HG03439 (cell line): ENCODE measurements around the gene MADCAM1.
A peak's percentile ranks its signal among the peaks of the same experiment; 100 is the strongest.

Experiments used
- ATAC-seq: cut with Tn5 transposase; IDR thresholded peaks from one replicate; pipeline ENCODE4 v1.9.1; 2021; ENCODE audit warnings: mild to moderate bottlenecking, moderate library complexity; ENCODE audit not compliant: unreplicated experiment

MADCAM1 gene

GRCh38 chr19:488505-489417 lies 7.5 kb upstream of the MADCAM1 start:
- peak; percentile 76 for ATAC-seq

GRCh38 chr19:489418-490196 lies 6.7 kb upstream of the MADCAM1 start:
- no peak for ATAC-seq

DNA sequence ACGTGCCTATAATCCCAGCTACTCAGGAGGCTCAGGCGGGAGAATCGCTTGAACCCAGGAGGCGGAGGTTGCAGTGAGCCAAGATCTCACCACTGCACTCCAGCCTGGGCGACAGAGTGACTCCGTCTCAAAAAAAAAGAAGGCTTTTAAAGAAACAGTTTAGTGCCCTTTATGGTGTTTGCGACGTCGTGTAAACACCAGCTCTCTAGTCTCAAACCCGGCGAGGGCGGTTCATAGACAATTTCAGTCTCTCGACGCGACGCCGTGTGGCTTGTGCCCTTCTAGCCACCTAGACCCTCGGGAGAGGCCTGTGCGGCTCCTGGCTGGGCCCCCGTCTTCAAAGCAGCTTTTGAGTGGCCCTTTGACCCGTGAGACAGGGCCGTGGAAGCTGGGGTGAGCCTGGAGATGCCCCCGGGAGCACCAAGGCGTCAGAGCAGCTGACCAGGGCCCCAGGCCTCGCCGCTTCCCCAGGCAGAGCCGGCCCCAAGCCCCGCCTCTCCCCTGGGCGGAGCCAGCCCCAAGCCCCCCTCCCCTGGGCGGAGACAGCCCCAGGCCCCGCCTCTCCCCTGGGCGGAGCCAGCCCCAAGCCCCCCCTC lies 5.0 kb upstream of the MADCAM1 start:
- ATAC-seq = no peak

DNA sequence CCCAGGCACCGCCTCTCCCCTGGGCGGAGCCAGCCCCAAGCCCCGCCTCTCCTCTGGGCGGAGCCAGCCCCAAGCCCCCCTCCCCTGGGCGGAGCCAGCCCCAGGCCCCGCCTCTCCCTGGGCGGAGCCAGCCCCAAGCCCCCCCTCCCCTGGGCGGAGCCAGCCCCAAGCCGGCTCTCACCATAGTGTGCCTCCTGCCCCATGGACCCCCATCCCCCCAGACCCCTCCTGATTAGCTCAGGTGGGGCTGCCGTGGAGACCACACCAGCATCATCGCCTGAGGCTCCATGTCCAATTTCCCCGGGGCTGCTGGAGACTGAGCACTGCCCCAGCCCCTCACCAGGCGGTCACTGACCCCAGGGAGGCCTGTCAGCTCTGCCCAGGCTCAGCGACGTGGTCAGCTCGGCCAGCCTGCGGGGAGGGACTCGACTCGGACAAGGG lies 4.2 kb upstream of the MADCAM1 start:
- no peak for ATAC-seq

- ATAC-seq = no peak
Observed at GRCh38 chr19:493391-494170, 2.7 kb upstream of the MADCAM1 start.

DNA sequence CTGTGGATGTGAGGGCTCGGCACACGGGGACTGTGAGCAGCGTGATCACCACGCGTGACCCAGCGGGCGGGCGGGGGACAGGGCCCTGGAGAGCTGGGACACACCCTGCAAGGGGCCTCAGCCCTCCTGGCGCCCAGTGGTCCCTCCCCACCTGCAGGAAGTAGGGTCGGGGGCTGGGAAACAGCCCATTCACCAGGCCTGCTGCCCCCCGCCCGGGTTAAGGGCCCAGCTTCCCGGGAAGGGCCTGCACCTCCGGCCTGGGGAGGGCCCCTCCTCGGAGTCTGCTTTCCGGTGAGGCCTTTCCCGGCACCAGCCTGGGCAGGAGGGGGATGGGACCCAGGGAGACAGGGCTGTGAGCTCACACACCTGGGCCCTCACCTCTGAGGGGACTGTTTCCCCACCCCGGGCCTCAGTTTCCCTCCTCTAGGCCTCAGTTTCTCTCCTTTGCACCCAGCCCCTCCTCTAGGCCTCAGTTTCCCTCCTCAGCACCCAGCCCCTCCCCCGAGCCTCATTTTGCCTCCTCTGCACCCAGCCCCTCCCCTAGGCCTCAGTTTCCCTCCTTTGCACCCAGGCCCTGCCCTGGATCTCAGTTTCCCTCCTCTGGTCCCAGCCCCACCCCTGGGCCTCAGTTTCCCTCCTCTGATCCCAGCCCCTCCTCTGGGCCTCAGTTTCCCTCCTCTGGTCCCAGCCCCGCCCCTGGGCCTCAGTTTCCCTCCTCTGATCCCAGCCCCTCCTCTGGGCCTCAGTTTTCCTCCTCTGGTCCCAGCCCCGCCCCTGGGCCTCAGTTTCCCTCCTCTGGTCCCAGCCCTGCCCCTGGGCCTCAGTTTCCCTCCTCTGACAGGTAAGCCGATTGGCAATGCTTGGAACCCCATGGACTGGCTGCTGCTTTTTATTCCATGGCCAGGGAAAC lies 1.9 kb upstream of the MADCAM1 start:
- no peak for ATAC-seq

DNA sequence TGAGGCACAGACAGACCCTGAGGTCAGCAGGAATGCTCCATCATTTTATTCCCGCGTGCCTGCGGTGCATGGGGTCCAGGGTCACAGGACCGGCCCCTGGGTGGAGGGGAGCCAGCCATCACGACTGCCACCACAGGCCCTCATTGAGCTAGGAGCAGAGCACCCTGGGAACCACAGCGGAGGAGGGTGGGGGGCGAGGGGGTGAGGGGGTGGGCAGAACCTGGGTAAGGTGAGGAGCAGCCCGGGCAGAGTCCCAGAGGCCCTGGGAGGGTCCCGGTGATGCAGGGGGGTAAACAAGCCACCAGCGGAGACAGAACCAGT lies 1.2 kb upstream of the MADCAM1 start:
- ATAC-seq = no peak

- ATAC-seq = no peak
Observed at GRCh38 chr19:495402-496111, 729 bp upstream of the MADCAM1 start.

DNA sequence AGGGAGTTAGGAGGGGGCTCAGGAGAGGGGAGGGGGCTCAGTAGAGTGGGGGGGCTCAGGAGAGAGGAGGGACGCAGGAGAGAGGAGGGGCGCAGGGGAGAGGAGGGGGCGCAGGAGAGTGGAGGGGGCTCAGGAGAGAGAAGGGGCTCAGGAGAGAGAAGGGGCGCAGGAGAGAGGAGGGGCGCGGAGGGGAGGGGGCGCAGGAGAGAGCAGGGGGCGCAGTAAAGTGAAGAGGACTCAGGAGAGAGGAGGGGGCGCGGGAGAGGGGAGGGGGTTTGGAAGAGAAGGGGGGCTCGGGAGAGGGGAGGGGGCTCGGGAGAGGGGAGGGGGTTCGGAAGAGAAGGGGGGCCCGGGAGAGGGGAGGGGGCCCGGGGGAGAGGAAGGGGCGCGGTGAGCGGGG lies 700 bp downstream of the MADCAM1 start:
- ATAC-seq = no peak

- ATAC-seq = no peak
Observed at GRCh38 chr19:497491-497868, 1.2 kb downstream of the MADCAM1 start.

- no peak for ATAC-seq
Observed at GRCh38 chr19:497869-498510, 1.7 kb downstream of the MADCAM1 start.

- no peak for ATAC-seq
Observed at GRCh38 chr19:498511-498891, 2.2 kb downstream of the MADCAM1 start.

- no peak for ATAC-seq
Observed at GRCh38 chr19:498977-499623, 2.8 kb downstream of the MADCAM1 start.

DNA sequence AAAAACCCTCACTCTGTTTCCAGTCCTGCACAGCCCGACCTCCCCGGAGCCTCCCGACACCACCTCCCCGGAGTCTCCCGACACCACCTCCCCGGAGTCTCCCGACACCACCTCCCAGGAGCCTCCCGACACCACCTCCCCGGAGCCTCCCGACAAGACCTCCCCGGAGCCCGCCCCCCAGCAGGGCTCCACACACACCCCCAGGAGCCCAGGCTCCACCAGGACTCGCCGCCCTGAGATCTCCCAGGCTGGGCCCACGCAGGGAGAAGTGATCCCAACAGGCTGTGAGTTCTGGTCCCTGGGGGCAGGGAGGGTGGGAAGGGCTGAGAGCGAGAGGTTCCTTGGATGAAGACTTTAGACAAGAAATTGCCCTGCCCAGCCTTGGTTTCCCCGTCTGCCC lies 5.4 kb downstream of the MADCAM1 start:
- ATAC-seq = no peak

DNA sequence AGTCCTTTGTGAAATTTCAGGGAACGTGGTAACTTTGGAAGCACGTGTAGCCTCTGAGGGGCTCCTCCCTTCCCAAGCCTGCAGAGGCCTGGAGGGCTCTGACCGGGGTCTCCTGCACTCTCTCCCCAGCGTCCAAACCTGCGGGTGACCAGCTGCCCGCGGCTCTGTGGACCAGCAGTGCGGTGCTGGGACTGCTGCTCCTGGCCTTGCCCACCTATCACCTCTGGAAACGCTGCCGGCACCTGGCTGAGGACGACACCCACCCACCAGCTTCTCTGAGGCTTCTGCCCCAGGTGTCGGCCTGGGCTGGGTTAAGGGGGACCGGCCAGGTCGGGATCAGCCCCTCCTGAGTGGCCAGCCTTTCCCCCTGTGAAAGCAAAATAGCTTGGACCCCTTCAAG lies 8.3 kb downstream of the MADCAM1 start:
- no peak for ATAC-seq

GRCh38 chr19:506404-507285 lies 10.4 kb downstream of the MADCAM1 start:
- ATAC-seq = peak; percentile 73
